GM23338 (cell line): ENCODE data around the gene TMED8. TPM values are rescaled to one million over a fixed set of nuclear protein-coding genes. Genes with fewer than 3 reads are reported as not detected.

Source experiments
- ATAC-seq: fragments of 200-7000 bp; cut with Tn5 transposase; 3 replicates; pipeline ENCODE4 v1.9.1; 2020
- DNase-seq: peaks from one replicate; pipeline ENCODE4 v3.0.0-alpha.2; 2015; ENCODE audit warnings: low spot score
- H2AFZ ChIP-seq: fragments of 200-600 bp; sonication (generic); 2 replicates; pipeline ENCODE4 v1.8.0; 2016; ENCODE audit warnings: antibody characterized with exemption, mild to moderate bottlenecking, moderate library complexity
- H3F3A ChIP-seq: fragments of 200-600 bp; sonication (generic); replicated peaks from 2 replicates; pipeline ENCODE4 v1.8.0; 2017; ENCODE audit warnings: antibody characterized with exemption, mixed run types, low read depth
- H3K27ac ChIP-seq: fragments of 200-600 bp; sonication (generic); 2 replicates; pipeline ENCODE4 v1.6.1; 2016; ENCODE audit warnings: low read depth
- H3K27me3 ChIP-seq: fragments of 200-600 bp; sonication (generic); 2 replicates; pipeline ENCODE4 v1.8.0; 2016; ENCODE audit warnings: mild to moderate bottlenecking, mixed run types, moderate library complexity; ENCODE audit not compliant: insufficient read depth
- H3K36me3 ChIP-seq: fragments of 200-600 bp; sonication (generic); 2 replicates; pipeline ENCODE4 v1.8.0; 2016; ENCODE audit warnings: mild to moderate bottlenecking; ENCODE audit not compliant: insufficient read depth
- H3K4me1 ChIP-seq: fragments of 200-600 bp; sonication (generic); 2 replicates; pipeline ENCODE4 v1.8.0; 2016; ENCODE audit warnings: mild to moderate bottlenecking, moderate library complexity; ENCODE audit not compliant: insufficient read depth
- H3K4me2 ChIP-seq: fragments of 200-600 bp; sonication (generic); 2 replicates; pipeline ENCODE4 v1.7.1; 2017; ENCODE audit warnings: mixed run types
- H3K4me3 ChIP-seq: fragments of 200-600 bp; sonication (generic); 2 replicates; pipeline ENCODE4 v1.6.1; 2016; ENCODE audit warnings: mixed run types
- H3K79me2 ChIP-seq: fragments of 200-600 bp; sonication (generic); replicated peaks from 2 replicates; pipeline ENCODE4 v1.8.0; 2017; ENCODE audit warnings: mild to moderate bottlenecking; ENCODE audit not compliant: insufficient read depth
- H3K9me2 ChIP-seq: fragments of 200-600 bp; sonication (generic); 2 replicates; pipeline ENCODE4 v1.8.0; 2017; ENCODE audit not compliant: insufficient read depth
- H4K20me1 ChIP-seq: fragments of 200-600 bp; sonication (generic); replicated peaks from 2 replicates; pipeline ENCODE4 v1.8.0; 2017; ENCODE audit warnings: mild to moderate bottlenecking; ENCODE audit not compliant: insufficient read depth
- H3K27ac Mint-ChIP-seq: 2 replicates; pipeline ENCODE4 v1.8.0; 2020; ENCODE audit warnings: inconsistent platforms, mild to moderate bottlenecking, moderate library complexity, mixed read lengths
- H3K27me3 Mint-ChIP-seq: 3 replicates; pipeline ENCODE4 v1.8.0; 2022; ENCODE audit warnings: low read depth, mild to moderate bottlenecking, moderate library complexity, mixed read lengths, inconsistent platforms; ENCODE audit not compliant: insufficient read depth, poor library complexity
- H3K36me3 Mint-ChIP-seq: 3 replicates; pipeline ENCODE4 v1.8.0; 2021; ENCODE audit warnings: low read depth, mild to moderate bottlenecking, inconsistent platforms, moderate library complexity, mixed read lengths
- H3K4me1 Mint-ChIP-seq: 3 replicates; pipeline ENCODE4 v1.8.0; 2020; ENCODE audit warnings: mild to moderate bottlenecking, inconsistent platforms, mixed read lengths
- H3K4me3 Mint-ChIP-seq: 3 replicates; pipeline ENCODE4 v1.8.0; 2021; ENCODE audit warnings: moderate library complexity, mild to moderate bottlenecking, inconsistent platforms, mixed read lengths
- H3K9me3 Mint-ChIP-seq: 3 replicates; pipeline ENCODE4 v1.8.0; 2020; ENCODE audit warnings: moderate library complexity, mild to moderate bottlenecking, inconsistent platforms, mixed read lengths
- CREB1 ChIP-seq: fragments of 250-450 bp; sonication (Bioruptor Pico); IDR thresholded peaks from 2 replicates; pipeline ENCODE4 v1.5.0; 2020; ENCODE audit warnings: low read depth, mild to moderate bottlenecking, moderate library complexity
- EZH2 ChIP-seq: fragments of 200-600 bp; sonication (generic); IDR thresholded peaks from one replicate; pipeline ENCODE4 v1.8.0; 2017; ENCODE audit warnings: antibody characterized with exemption, mild to moderate bottlenecking, low read depth; ENCODE audit not compliant: unreplicated experiment
- JUNB ChIP-seq: IDR thresholded peaks from one replicate; pipeline ENCODE4 v1.6.1; 2016; ENCODE audit warnings: antibody characterized with exemption; ENCODE audit not compliant: unreplicated experiment
- NANOG ChIP-seq: IDR thresholded peaks from 2 replicates; pipeline ENCODE4 v1.6.1; 2016; ENCODE audit warnings: antibody characterized with exemption, borderline replicate concordance
- STAT1 ChIP-seq: IDR thresholded peaks from one replicate; pipeline ENCODE4 v1.6.1; 2016; ENCODE audit warnings: antibody characterized with exemption; ENCODE audit not compliant: unreplicated experiment
- ZNF114 ChIP-seq: fragments of 250-450 bp; sonication (Bioruptor Pico); IDR thresholded peaks from 2 replicates; pipeline ENCODE4 v1.5.0; 2020; ENCODE audit warnings: mild to moderate bottlenecking, moderate library complexity
- polyA plus RNA-seq: library from polyadenylated mRNA; unstranded; fragments of >200 nt; fragmentation: Nextera tagmentation; extraction: Ambion mirVana; gene quantifications from 2 replicates; pipeline ENCODE4 v1.2.1, GENCODE V29; 2016
- total RNA-seq: library from RNA; depleted of rRNA; stranded (reverse); fragments of >200 nt; shearing (Covaris generic); gene quantifications from 2 replicates; pipeline ENCODE4 v1.2.3, GENCODE V29; 2014
- TF ChIP-seq, protein P1 (sequence below), 2 experiments: fragments of 200-600 bp in 1 of 2; sonication (generic) in 1 of 2; conservative IDR thresholded peaks; 2 replicates each; pipeline versions ENCODE4 v1.5.1 to v1.6.1; 2016 to 2017; ENCODE audit warnings: antibody characterized with exemption in 2 of 2, low read depth in 2 of 2, mild to moderate bottlenecking in 2 of 2, moderate library complexity in 1 of 2
- TF ChIP-seq, protein P2 (sequence below): fragments of 250-450 bp; sonication (Bioruptor Pico); IDR thresholded peaks from 2 replicates; pipeline ENCODE4 v1.5.0; 2020; ENCODE audit warnings: mild to moderate bottlenecking, moderate library complexity
- TF ChIP-seq, protein P3 (sequence below): IDR thresholded peaks from one replicate; pipeline ENCODE4 v1.6.1; 2018; ENCODE audit warnings: antibody characterized with exemption; ENCODE audit not compliant: unreplicated experiment

Gene TMED8
- total and polyA plus RNA-seq, 2 experiments from 2014 or later: 4.3 to 13.8 TPM

DNA sequence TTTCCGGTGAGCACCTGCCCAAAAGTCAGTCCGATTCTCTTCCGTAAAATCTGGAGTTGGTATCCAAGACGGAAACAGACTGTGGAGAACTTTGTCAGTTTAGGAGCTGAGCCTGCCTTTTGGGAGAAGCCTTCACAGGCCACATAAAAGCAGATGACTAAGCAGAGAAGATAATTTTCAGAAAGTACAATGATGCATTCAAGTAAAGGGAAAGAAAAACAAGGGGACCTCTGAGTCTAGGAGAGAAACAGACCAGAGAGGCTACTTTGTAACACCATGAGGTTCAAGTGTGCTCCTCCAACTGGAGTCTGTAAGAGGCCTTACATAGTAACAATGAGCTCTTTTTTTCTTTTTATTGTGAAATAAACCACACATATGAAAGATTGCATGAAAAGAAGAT, 21.1 kb downstream of the TMED8 start (continued):
- TF ChIP-seq, protein P1, sequence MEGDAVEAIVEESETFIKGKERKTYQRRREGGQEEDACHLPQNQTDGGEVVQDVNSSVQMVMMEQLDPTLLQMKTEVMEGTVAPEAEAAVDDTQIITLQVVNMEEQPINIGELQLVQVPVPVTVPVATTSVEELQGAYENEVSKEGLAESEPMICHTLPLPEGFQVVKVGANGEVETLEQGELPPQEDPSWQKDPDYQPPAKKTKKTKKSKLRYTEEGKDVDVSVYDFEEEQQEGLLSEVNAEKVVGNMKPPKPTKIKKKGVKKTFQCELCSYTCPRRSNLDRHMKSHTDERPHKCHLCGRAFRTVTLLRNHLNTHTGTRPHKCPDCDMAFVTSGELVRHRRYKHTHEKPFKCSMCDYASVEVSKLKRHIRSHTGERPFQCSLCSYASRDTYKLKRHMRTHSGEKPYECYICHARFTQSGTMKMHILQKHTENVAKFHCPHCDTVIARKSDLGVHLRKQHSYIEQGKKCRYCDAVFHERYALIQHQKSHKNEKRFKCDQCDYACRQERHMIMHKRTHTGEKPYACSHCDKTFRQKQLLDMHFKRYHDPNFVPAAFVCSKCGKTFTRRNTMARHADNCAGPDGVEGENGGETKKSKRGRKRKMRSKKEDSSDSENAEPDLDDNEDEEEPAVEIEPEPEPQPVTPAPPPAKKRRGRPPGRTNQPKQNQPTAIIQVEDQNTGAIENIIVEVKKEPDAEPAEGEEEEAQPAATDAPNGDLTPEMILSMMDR (conservative IDR thresholded peaks at IDR 0.05; ENCODE audit: low read depth in 2 of 2): no peak
- TF ChIP-seq NANOG (no peak), ZNF114 (no peak), STAT1 (no peak)

DNA sequence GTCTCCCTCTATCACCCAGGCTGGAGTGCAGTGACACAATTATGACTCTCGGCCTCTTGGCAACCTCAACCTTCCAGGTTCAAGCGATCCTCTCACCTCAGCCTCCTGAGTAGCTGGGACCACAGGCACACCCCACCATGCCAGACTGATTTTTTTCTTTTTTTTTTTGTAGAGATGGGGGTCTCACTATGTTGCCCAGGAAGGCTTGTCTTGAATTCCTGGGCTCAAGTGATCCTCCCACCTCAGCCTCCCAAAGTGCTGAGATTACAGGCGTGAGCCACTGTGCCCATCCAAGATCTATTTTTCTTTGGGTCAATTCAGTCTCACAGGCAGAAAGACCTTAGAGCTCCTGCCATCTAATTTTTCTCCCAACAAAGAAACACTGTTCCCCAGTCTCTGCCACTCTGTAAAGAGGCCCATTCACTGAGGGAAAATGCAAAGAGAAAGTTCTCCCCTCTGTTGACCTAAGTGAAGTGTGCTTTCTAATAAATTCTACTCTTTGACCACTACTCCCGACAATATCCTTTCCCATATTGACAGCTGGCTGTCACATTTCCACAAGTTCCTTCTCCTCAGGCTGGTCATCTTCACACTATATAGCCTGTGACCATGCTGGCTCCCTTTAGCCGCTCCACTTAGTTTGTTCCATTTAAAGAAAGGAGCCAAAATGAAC, 23.3 kb downstream of the TMED8 start:
- H4K20me1 ChIP-seq: no peaks in the 10 kb centered on the region; the same call in 1 of the 2 replicates
- no peak overlapping the region; the same call in 1 of the 2 replicates for H3K27ac Mint-ChIP-seq
- peaks cover 3% of the 10 kb centered on the region for H3K27me3 Mint-ChIP-seq
- no peaks in the 10 kb centered on the region for H3K27me3 ChIP-seq
- H3K36me3 Mint-ChIP-seq: no peaks in the 10 kb centered on the region
- no peaks in the 10 kb centered on the region for H3K9me2 ChIP-seq
- H3K36me3 ChIP-seq: no peaks in the 10 kb centered on the region
- H3F3A ChIP-seq: 0 out of 2 replicates have a peak, but pooled peaks cover 3% of the 10 kb centered on the region
- no peak for ATAC-seq
- H3K79me2 ChIP-seq: no peaks in the 10 kb centered on the region
- no peak overlapping the region for H3K4me3 Mint-ChIP-seq
- H3K4me2 ChIP-seq: no peak overlapping the region
- H3K4me1 ChIP-seq: no peaks in the 10 kb centered on the region
- no peak overlapping the region for H3K27ac ChIP-seq
- no peaks in the 10 kb centered on the region for H3K4me1 Mint-ChIP-seq
- H2AFZ ChIP-seq: no peak overlapping the region
- no peak overlapping the region for H3K4me3 ChIP-seq
- DNase-seq: no peak
- H3K9me3 Mint-ChIP-seq: no peaks in the 10 kb centered on the region
- TF ChIP-seq, protein P2, sequence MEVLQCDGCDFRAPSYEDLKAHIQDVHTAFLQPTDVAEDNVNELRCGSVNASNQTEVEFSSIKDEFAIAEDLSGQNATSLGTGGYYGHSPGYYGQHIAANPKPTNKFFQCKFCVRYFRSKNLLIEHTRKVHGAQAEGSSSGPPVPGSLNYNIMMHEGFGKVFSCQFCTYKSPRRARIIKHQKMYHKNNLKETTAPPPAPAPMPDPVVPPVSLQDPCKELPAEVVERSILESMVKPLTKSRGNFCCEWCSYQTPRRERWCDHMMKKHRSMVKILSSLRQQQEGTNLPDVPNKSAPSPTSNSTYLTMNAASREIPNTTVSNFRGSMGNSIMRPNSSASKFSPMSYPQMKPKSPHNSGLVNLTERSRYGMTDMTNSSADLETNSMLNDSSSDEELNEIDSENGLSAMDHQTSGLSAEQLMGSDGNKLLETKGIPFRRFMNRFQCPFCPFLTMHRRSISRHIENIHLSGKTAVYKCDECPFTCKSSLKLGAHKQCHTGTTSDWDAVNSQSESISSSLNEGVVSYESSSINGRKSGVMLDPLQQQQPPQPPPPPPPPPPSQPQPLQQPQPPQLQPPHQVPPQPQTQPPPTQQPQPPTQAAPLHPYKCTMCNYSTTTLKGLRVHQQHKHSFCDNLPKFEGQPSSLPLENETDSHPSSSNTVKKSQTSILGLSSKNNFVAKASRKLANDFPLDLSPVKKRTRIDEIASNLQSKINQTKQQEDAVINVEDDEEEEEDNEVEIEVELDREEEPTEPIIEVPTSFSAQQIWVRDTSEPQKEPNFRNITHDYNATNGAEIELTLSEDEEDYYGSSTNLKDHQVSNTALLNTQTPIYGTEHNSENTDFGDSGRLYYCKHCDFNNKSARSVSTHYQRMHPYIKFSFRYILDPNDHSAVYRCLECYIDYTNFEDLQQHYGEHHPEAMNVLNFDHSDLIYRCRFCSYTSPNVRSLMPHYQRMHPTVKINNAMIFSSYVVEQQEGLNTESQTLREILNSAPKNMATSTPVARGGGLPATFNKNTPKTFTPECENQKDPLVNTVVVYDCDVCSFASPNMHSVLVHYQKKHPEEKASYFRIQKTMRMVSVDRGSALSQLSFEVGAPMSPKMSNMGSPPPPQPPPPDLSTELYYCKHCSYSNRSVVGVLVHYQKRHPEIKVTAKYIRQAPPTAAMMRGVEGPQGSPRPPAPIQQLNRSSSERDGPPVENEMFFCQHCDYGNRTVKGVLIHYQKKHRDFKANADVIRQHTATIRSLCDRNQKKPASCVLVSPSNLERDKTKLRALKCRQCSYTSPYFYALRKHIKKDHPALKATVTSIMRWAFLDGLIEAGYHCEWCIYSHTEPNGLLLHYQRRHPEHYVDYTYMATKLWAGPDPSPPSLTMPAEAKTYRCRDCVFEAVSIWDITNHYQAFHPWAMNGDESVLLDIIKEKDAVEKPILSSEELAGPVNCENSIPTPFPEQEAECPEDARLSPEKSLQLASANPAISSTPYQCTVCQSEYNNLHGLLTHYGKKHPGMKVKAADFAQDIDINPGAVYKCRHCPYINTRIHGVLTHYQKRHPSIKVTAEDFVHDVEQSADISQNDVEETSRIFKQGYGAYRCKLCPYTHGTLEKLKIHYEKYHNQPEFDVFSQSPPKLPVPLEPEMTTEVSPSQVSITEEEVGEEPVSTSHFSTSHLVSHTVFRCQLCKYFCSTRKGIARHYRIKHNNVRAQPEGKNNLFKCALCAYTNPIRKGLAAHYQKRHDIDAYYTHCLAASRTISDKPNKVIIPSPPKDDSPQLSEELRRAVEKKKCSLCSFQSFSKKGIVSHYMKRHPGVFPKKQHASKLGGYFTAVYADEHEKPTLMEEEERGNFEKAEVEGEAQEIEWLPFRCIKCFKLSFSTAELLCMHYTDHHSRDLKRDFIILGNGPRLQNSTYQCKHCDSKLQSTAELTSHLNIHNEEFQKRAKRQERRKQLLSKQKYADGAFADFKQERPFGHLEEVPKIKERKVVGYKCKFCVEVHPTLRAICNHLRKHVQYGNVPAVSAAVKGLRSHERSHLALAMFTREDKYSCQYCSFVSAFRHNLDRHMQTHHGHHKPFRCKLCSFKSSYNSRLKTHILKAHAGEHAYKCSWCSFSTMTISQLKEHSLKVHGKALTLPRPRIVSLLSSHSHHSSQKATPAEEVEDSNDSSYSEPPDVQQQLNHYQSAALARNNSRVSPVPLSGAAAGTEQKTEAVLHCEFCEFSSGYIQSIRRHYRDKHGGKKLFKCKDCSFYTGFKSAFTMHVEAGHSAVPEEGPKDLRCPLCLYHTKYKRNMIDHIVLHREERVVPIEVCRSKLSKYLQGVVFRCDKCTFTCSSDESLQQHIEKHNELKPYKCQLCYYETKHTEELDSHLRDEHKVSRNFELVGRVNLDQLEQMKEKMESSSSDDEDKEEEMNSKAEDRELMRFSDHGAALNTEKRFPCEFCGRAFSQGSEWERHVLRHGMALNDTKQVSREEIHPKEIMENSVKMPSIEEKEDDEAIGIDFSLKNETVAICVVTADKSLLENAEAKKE: no peak
- TF ChIP-seq JUNB (no peak), STAT1 (no peak), CREB1 (CRISPR knock-in tag) (no peak), NANOG (no peak), EZH2 (no peak)
- TF ChIP-seq, protein P3, sequence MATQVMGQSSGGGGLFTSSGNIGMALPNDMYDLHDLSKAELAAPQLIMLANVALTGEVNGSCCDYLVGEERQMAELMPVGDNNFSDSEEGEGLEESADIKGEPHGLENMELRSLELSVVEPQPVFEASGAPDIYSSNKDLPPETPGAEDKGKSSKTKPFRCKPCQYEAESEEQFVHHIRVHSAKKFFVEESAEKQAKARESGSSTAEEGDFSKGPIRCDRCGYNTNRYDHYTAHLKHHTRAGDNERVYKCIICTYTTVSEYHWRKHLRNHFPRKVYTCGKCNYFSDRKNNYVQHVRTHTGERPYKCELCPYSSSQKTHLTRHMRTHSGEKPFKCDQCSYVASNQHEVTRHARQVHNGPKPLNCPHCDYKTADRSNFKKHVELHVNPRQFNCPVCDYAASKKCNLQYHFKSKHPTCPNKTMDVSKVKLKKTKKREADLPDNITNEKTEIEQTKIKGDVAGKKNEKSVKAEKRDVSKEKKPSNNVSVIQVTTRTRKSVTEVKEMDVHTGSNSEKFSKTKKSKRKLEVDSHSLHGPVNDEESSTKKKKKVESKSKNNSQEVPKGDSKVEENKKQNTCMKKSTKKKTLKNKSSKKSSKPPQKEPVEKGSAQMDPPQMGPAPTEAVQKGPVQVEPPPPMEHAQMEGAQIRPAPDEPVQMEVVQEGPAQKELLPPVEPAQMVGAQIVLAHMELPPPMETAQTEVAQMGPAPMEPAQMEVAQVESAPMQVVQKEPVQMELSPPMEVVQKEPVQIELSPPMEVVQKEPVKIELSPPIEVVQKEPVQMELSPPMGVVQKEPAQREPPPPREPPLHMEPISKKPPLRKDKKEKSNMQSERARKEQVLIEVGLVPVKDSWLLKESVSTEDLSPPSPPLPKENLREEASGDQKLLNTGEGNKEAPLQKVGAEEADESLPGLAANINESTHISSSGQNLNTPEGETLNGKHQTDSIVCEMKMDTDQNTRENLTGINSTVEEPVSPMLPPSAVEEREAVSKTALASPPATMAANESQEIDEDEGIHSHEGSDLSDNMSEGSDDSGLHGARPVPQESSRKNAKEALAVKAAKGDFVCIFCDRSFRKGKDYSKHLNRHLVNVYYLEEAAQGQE: no peak
- TF ChIP-seq, protein P1 (conservative IDR thresholded peaks at IDR 0.05; ENCODE audit: low read depth in 2 of 2): no peak
